Measurements from ENCODE around the gene GNG4.

DNA sequence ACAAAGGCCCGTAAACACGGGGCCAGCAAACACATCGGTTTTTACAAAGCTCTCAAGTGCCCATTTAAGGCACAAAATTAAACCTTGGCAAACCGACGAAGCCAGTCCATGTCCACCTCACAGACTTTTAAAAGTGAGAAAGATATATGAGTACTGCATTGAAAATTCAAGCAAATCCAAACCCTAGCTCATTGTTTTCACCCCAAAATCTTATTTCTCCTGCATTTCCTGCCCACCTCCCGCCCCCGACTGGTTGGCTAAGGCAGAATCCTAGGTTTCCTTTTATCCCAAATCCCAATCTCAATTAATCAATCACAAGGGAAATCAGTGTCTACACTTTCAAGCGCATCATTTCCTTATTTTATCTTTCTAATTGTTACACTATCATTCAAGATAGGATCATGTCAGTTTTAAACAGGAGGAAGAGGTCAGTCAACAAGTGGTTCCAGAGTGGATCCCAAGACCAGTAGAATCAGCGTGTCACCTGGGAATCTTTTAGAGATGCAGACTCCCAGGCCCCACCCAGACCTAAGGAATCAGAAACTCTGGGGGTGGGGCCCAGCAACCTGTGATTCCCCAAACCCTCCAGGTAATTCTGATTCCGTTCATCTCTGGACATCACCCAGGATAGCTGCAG is 1.7 kb upstream of the GNG4 start:
- TF ChIP-seq, protein P1, sequence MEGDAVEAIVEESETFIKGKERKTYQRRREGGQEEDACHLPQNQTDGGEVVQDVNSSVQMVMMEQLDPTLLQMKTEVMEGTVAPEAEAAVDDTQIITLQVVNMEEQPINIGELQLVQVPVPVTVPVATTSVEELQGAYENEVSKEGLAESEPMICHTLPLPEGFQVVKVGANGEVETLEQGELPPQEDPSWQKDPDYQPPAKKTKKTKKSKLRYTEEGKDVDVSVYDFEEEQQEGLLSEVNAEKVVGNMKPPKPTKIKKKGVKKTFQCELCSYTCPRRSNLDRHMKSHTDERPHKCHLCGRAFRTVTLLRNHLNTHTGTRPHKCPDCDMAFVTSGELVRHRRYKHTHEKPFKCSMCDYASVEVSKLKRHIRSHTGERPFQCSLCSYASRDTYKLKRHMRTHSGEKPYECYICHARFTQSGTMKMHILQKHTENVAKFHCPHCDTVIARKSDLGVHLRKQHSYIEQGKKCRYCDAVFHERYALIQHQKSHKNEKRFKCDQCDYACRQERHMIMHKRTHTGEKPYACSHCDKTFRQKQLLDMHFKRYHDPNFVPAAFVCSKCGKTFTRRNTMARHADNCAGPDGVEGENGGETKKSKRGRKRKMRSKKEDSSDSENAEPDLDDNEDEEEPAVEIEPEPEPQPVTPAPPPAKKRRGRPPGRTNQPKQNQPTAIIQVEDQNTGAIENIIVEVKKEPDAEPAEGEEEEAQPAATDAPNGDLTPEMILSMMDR (IDR thresholded peaks at IDR 0.05; ENCODE audit: low read length): no peak
- TF ChIP-seq EZH2phosphoT487 (IDR thresholded peaks at IDR 0.05; ENCODE audit: low read length): no peak
